ENCODE data around the gene HS3ST2. TPM values are rescaled to one million over a fixed set of nuclear protein-coding genes. Genes with fewer than 3 reads are reported as not detected.

The HS3ST2 gene
- total RNA-seq, 1 donor from 2014 or later: 11.8 TPM

DNA sequence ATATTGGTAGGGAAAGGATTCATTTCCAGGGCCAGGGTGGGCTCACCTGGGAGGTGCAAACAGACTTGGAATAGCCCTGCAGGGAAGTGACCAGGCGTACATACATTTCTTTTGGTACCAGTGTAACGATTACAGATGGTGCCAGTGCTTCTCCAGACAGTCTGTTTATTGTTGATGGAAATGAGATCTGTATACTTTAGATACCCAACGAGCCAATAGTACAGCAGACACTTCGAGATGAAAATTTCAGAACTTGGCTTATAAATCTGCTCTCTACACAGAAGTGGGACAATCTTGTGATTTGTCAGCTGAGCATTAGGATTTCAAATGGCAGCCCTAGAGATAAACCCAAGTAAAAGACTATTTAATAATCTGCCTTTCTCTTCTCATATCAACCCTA lies 57.9 kb downstream of the HS3ST2 start:
- Histone ChIP-seq H3K9me3 (no peaks in the 10 kb centered on the region), H3K27me3 (no peaks in the 10 kb centered on the region), H3K4me3 (no peak overlapping the region), H3K27ac (no peak overlapping the region), H3K4me1 (no peaks in the 10 kb centered on the region), H3K36me3 (no peaks in the 10 kb centered on the region)
- intact Hi-C loops (cut with DNase I): no loop called here
- TF ChIP-seq POLR2AphosphoS5 (IDR thresholded peaks at IDR 0.05; ENCODE audit: insufficient read depth in 1 of 2, low read depth in 1 of 2): no peak
- no peak for DNase-seq (ENCODE audit: extremely low spot score in 2 of 2)

DNA sequence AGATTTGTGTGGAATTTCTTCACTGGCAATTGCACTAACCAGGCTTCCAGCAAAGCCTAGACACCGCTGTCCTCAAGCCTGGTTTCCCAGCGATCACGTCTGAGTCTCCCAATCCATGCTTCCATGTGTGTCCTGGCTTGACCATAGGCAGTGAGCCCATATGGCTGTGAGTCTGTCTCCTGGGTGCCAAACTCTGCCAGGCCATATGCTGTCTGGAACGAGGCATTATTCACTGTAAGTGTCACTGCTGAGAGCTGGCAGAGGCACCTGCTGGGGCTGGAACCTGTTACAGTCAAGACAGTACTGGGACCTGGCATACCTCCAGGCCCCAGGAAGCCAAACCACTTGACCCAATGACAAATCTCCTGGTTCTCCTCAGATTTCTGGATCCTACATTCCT lies 60.4 kb downstream of the HS3ST2 start:
- no peaks in the 10 kb centered on the region for H3K36me3 ChIP-seq
- TF ChIP-seq POLR2AphosphoS5 (IDR thresholded peaks at IDR 0.05; ENCODE audit: insufficient read depth in 1 of 2, low read depth in 1 of 2): no peak
- TF ChIP-seq POLR2A (IDR thresholded peaks at IDR 0.05): no peak
- TF ChIP-seq, protein P1, sequence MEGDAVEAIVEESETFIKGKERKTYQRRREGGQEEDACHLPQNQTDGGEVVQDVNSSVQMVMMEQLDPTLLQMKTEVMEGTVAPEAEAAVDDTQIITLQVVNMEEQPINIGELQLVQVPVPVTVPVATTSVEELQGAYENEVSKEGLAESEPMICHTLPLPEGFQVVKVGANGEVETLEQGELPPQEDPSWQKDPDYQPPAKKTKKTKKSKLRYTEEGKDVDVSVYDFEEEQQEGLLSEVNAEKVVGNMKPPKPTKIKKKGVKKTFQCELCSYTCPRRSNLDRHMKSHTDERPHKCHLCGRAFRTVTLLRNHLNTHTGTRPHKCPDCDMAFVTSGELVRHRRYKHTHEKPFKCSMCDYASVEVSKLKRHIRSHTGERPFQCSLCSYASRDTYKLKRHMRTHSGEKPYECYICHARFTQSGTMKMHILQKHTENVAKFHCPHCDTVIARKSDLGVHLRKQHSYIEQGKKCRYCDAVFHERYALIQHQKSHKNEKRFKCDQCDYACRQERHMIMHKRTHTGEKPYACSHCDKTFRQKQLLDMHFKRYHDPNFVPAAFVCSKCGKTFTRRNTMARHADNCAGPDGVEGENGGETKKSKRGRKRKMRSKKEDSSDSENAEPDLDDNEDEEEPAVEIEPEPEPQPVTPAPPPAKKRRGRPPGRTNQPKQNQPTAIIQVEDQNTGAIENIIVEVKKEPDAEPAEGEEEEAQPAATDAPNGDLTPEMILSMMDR (IDR thresholded peaks at IDR 0.05): no peak
- DNase-seq (ENCODE audit: extremely low spot score in 2 of 2): no peak
- intact Hi-C loops (cut with DNase I): no loop called here
- no peak overlapping the region for H3K27ac ChIP-seq
- no peaks in the 10 kb centered on the region for H3K27me3 ChIP-seq
- no peak overlapping the region for H3K4me3 ChIP-seq
- H3K4me1 ChIP-seq: no peaks in the 10 kb centered on the region
- H3K9me3 ChIP-seq: no peaks in the 10 kb centered on the region

DNA sequence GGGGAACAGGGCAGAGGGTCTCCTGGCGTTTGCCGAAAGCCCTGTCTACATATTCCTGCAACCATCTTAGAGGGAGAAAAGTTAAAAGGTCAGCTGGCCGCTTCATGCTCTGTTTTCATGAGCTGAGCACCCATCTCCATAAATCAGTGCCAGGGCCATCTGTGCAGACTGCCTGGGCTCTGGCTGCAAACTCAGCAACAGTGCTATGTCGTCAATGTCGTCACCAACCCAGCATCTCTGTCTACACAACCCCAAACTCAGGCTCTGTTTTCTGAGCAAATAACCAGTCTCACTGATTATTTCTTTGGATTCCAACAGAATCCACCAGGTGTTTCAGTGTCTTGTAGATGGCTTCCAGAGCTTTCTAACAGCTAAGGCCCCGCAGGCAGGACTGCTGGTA lies 65.0 kb downstream of the HS3ST2 start:
- no peak for DNase-seq (ENCODE audit: extremely low spot score in 2 of 2)

DNA sequence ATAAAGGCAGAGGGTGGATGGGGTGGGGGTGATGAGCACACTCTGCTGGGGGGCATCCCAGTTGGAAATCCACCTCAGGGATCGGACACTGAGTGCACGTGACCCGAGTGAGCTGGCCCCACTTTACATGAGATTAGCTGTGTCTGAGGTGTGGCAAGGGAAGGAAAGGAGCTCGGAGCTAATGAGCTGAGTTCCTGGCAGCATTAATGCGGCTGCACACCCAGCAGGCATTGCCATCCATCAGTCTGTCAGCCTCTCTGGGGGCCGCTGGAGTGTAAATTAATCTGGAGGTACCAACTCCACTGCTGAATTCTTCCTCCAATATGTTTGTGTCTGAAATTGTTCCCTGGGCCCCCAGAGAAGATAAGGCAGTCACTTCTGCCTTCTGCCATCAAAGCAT lies 65.5 kb downstream of the HS3ST2 start:
- H3K27ac ChIP-seq: no peak overlapping the region
- no peak overlapping the region for H3K4me3 ChIP-seq
- intact Hi-C loops (cut with DNase I): no loop called here
- no peaks in the 10 kb centered on the region for H3K9me3 ChIP-seq
- no peaks in the 10 kb centered on the region for H3K4me1 ChIP-seq
- H3K36me3 ChIP-seq: no peaks in the 10 kb centered on the region
- DNase-seq (ENCODE audit: extremely low spot score in 2 of 2): no peak
- no peaks in the 10 kb centered on the region for H3K27me3 ChIP-seq
- TF ChIP-seq POLR2A (IDR thresholded peaks at IDR 0.05) (no peak), POLR2AphosphoS5 (IDR thresholded peaks at IDR 0.05; ENCODE audit: insufficient read depth in 1 of 2, low read depth in 1 of 2) (no peak)
- TF ChIP-seq, protein P1 (IDR thresholded peaks at IDR 0.05): no peak

More for the DNA sequence above, 65.0 kb downstream of the HS3ST2 start:
- Histone ChIP-seq H3K9me3 (no peaks in the 10 kb centered on the region), H3K4me3 (no peak overlapping the region), H3K27ac (no peak overlapping the region), H3K4me1 (no peaks in the 10 kb centered on the region), H3K27me3 (no peaks in the 10 kb centered on the region), H3K36me3 (no peaks in the 10 kb centered on the region)
- TF ChIP-seq, protein P1 (IDR thresholded peaks at IDR 0.05): no peak
- TF ChIP-seq POLR2AphosphoS5 (IDR thresholded peaks at IDR 0.05; ENCODE audit: insufficient read depth in 1 of 2, low read depth in 1 of 2): no peak
- TF ChIP-seq POLR2A (IDR thresholded peaks at IDR 0.05): no peak
- intact Hi-C loops (cut with DNase I): no loop called here

DNA sequence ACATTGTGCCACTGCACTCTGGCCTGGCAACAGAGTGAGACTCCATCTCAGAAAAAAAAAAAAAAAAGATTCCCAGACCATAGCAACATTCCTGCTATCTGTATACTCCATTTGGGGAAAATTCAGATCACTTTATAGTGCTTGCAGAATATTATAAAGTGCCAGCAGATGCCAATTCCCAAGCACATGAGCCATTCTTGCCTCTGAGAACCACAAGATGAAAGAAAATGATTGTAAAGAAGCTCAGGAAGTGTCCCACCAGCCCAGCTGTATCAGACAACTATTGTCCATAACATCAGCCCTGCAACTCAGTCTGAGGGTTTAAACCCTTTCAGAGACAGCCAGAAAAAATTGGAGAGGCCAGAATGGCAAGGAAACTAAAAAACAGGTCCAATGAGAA lies 69.0 kb downstream of the HS3ST2 start:
- DNase-seq (ENCODE audit: extremely low spot score in 2 of 2): no peak
- Histone ChIP-seq H3K27ac (no peak overlapping the region), H3K27me3 (no peaks in the 10 kb centered on the region), H3K4me3 (no peak overlapping the region), H3K4me1 (no peaks in the 10 kb centered on the region), H3K36me3 (no peaks in the 10 kb centered on the region), H3K9me3 (no peaks in the 10 kb centered on the region)
- TF ChIP-seq, protein P1 (IDR thresholded peaks at IDR 0.05): no peak
- no peak for TF ChIP-seq POLR2AphosphoS5 (IDR thresholded peaks at IDR 0.05; ENCODE audit: insufficient read depth in 1 of 2, low read depth in 1 of 2)
- no peak for TF ChIP-seq POLR2A (IDR thresholded peaks at IDR 0.05)
- intact Hi-C loops (cut with DNase I): no loop called here

DNA sequence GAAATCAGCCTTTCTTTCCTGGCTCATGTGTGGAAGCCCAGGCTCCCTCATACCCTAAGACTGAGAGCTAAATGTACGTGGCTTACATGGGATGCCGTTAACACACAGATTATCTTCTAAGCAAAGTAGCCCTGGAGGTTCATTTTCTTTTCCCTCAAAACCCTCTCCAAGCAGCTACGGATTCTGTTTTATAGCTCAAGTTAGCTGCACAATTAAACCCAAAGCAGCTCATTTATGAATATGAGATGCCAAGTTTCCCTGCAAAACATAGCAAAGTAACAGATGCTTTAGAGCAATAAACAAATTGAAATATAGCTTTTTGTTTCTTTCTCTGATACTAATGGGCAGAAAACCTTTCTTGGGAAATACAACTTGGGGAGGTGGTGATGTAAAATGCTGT lies 72.0 kb downstream of the HS3ST2 start:
- Histone ChIP-seq H3K4me1 (no peaks in the 10 kb centered on the region), H3K9me3 (no peaks in the 10 kb centered on the region), H3K27me3 (no peaks in the 10 kb centered on the region), H3K4me3 (no peak overlapping the region), H3K36me3 (no peaks in the 10 kb centered on the region), H3K27ac (no peak overlapping the region)
- intact Hi-C loops (cut with DNase I): no loop called here
- no peak for DNase-seq (ENCODE audit: extremely low spot score in 2 of 2)
- TF ChIP-seq POLR2A (IDR thresholded peaks at IDR 0.05): no peak
- TF ChIP-seq, protein P1 (IDR thresholded peaks at IDR 0.05): no peak
- no peak for TF ChIP-seq POLR2AphosphoS5 (IDR thresholded peaks at IDR 0.05; ENCODE audit: insufficient read depth in 1 of 2, low read depth in 1 of 2)

Data from vagina (tissue), 2 donors.